Measurements from ENCODE around the gene RP2.

RP2 gene

GRCh38 chrX:46898207-46898606 is 61.4 kb downstream of the RP2 start:
- TF ChIP-seq NFIC (IDR thresholded peaks at IDR 0.05) (no peak), MAX (IDR thresholded peaks at IDR 0.05) (no peak), EP300 (IDR thresholded peaks at IDR 0.05; ENCODE audit: borderline replicate concordance) (no peak), EGR1 (IDR thresholded peaks at IDR 0.05) (no peak), CREB1 (IDR thresholded peaks at IDR 0.05; ENCODE audit: low read depth) (no peak), ZBTB7A (IDR thresholded peaks at IDR 0.05; ENCODE audit: low read depth) (no peak), FOXM1 (IDR thresholded peaks at IDR 0.05; ENCODE audit: borderline replicate concordance, low read depth) (no peak), YY1 (IDR thresholded peaks at IDR 0.05; ENCODE audit: low read depth) (no peak), TAF1 (IDR thresholded peaks at IDR 0.05; ENCODE audit: low read depth) (no peak), RAD21 (IDR thresholded peaks at IDR 0.05; ENCODE audit: low read depth) (no peak)
- TF ChIP-seq, protein P1, sequence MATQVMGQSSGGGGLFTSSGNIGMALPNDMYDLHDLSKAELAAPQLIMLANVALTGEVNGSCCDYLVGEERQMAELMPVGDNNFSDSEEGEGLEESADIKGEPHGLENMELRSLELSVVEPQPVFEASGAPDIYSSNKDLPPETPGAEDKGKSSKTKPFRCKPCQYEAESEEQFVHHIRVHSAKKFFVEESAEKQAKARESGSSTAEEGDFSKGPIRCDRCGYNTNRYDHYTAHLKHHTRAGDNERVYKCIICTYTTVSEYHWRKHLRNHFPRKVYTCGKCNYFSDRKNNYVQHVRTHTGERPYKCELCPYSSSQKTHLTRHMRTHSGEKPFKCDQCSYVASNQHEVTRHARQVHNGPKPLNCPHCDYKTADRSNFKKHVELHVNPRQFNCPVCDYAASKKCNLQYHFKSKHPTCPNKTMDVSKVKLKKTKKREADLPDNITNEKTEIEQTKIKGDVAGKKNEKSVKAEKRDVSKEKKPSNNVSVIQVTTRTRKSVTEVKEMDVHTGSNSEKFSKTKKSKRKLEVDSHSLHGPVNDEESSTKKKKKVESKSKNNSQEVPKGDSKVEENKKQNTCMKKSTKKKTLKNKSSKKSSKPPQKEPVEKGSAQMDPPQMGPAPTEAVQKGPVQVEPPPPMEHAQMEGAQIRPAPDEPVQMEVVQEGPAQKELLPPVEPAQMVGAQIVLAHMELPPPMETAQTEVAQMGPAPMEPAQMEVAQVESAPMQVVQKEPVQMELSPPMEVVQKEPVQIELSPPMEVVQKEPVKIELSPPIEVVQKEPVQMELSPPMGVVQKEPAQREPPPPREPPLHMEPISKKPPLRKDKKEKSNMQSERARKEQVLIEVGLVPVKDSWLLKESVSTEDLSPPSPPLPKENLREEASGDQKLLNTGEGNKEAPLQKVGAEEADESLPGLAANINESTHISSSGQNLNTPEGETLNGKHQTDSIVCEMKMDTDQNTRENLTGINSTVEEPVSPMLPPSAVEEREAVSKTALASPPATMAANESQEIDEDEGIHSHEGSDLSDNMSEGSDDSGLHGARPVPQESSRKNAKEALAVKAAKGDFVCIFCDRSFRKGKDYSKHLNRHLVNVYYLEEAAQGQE (IDR thresholded peaks at IDR 0.05; ENCODE audit: low read depth), result no peak
- TF ChIP-seq, protein P2, sequence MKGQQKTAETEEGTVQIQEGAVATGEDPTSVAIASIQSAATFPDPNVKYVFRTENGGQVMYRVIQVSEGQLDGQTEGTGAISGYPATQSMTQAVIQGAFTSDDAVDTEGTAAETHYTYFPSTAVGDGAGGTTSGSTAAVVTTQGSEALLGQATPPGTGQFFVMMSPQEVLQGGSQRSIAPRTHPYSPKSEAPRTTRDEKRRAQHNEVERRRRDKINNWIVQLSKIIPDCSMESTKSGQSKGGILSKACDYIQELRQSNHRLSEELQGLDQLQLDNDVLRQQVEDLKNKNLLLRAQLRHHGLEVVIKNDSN (IDR thresholded peaks at IDR 0.05), result no peak

DNA sequence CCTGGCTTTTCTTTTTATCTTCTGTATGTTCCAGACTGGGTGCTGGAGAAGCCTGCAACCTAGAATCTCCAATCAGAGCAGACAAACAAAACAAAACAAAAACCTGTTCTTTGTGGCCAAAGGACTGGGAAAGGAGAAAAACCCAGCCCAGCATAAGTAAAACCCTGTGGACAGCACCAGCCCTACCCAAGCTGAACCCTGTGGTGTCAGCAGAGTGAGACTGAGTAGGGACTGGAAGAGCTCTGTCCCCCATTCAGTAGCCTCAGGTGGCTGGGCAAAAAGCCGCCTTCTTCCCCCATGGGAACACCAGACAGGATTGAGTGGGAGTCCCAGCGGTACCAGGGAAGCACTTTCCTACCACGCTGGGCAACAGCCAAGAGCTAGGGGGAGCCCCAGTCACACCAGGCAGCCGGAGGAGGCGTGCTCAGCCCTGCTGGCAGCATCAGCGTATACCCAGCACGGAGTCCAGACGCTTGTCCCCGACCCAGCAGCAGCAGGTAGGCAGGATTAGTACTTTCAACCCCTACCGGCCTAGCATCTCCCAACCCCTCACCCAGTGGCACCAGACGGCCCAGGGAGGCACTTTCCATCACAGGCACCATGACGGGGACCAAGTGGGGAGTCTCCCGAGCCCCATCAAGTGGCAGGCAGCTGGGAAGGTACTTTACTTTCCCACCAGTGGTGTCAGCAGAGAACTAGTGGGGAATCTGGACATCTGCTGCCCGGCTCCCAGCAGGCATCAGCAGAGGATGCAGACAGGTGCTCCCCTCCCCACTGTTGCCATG is 66.8 kb downstream of the RP2 start:
- TF ChIP-seq CREB1 (IDR thresholded peaks at IDR 0.05; ENCODE audit: low read depth) (no peak), ZBTB7A (IDR thresholded peaks at IDR 0.05; ENCODE audit: low read depth) (no peak), YY1 (IDR thresholded peaks at IDR 0.05; ENCODE audit: low read depth) (no peak), EP300 (IDR thresholded peaks at IDR 0.05; ENCODE audit: borderline replicate concordance) (no peak), TEAD4 (IDR thresholded peaks at IDR 0.05) (no peak), MAX (IDR thresholded peaks at IDR 0.05) (peak; percentile 61; the same call in 1 of the 2 replicates), FOXM1 (IDR thresholded peaks at IDR 0.05; ENCODE audit: borderline replicate concordance, low read depth) (no peak), TCF12 (IDR thresholded peaks at IDR 0.05; ENCODE audit: low read depth) (no peak), RAD21 (IDR thresholded peaks at IDR 0.05; ENCODE audit: low read depth) (peak; percentile 81), EGR1 (IDR thresholded peaks at IDR 0.05) (0 out of 2 replicates have a peak, but pooled peaks have one; percentile 17), CEBPB (IDR thresholded peaks at IDR 0.05) (no peak), NFIC (IDR thresholded peaks at IDR 0.05) (peak; percentile 81)
- TF ChIP-seq, protein P1 (IDR thresholded peaks at IDR 0.05; ENCODE audit: low read depth), result no peak
- TF ChIP-seq, protein P2 (IDR thresholded peaks at IDR 0.05), result no peak

DNA sequence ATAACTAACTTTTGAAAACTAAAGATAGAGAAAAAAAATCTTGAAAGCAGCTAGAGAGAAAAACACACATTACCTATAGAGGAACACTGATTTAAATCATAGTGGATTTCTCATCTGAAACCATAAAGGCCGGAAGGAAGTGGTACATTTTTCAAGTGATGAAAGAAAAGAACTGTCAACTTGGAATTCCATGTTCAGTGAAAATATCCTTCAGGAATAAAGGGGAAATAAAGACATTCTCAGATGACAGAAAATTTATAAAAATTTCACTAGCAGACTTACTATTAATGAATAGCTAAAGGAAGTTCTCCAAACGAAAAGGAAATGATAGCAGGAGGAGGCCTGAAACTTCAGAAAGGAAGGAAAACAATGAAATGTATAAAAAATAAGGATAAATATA is 67.8 kb downstream of the RP2 start:
- TF ChIP-seq, protein P2 (IDR thresholded peaks at IDR 0.05), result no peak
- TF ChIP-seq TCF12 (IDR thresholded peaks at IDR 0.05; ENCODE audit: low read depth), result no peak
- no peak for TF ChIP-seq CEBPB (IDR thresholded peaks at IDR 0.05)
- TF ChIP-seq TAF1 (IDR thresholded peaks at IDR 0.05; ENCODE audit: low read depth), result no peak
- TF ChIP-seq EGR1 (IDR thresholded peaks at IDR 0.05), result no peak
- TF ChIP-seq, protein P1 (IDR thresholded peaks at IDR 0.05; ENCODE audit: low read depth), result no peak
- no peak for TF ChIP-seq EP300 (IDR thresholded peaks at IDR 0.05; ENCODE audit: borderline replicate concordance)
- TF ChIP-seq CREB1 (IDR thresholded peaks at IDR 0.05; ENCODE audit: low read depth), result no peak
- TF ChIP-seq RAD21 (IDR thresholded peaks at IDR 0.05; ENCODE audit: low read depth), result no peak
- no peak for TF ChIP-seq FOXM1 (IDR thresholded peaks at IDR 0.05; ENCODE audit: borderline replicate concordance, low read depth)
- TF ChIP-seq YY1 (IDR thresholded peaks at IDR 0.05; ENCODE audit: low read depth), result no peak
- TF ChIP-seq MAX (IDR thresholded peaks at IDR 0.05), result no peak
